NCI-H2196 (cell line): Measurements from ENCODE around the gene OR51M1.

Experiments
- DNase-seq: peaks from one replicate; lab custom pipeline; 2025; ENCODE audit not compliant: unreplicated experiment; lab: John Stamatoyannopoulos, UW

OR51M1 gene

DNA sequence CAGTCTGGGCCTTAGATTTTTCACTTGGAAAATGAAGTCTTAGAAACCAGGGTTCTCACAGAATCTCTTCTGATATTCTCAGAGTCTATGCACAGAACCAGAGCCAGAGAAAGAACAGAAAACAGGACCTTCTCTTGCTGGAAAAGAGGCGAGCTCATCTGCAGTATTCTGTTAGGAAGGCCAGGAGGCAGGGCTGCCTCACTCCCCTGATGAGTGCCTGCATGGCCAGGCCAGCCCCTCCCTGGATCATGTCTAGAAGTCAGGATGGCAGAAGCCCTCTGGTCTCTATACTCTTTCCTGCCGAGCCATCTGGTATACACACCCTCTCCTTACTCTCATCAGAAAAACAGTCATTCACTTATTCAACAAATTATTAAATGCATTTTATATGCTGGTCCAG, 723 bp downstream of the OR51M1 start:
- no peak for DNase-seq

GRCh38 chr11:5390210-5390609, 6.6 kb downstream of the OR51M1 start:
- no peak for DNase-seq

DNA sequence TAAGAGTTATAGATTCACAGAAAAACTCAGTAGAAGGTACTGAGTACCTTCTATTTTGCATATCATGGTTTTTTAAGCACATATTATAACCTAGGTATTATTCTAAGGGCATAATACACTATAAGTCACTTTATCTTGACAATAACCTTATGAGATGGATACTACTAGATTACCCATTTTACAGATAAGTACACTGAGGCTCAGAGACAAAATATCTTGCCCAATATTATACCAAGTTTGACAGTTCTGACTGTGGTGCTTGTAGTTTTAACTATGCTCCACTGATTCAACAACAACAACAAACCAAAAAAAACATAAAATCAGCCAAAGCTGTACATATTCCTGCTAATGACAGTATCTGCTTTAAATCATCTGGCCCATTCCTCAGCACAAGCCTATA, 10.5 kb downstream of the OR51M1 start:
- no peak for DNase-seq

- DNase-seq: no peak
Observed at GRCh38 chr11:5398936-5399335, 15.3 kb downstream of the OR51M1 start.

DNA sequence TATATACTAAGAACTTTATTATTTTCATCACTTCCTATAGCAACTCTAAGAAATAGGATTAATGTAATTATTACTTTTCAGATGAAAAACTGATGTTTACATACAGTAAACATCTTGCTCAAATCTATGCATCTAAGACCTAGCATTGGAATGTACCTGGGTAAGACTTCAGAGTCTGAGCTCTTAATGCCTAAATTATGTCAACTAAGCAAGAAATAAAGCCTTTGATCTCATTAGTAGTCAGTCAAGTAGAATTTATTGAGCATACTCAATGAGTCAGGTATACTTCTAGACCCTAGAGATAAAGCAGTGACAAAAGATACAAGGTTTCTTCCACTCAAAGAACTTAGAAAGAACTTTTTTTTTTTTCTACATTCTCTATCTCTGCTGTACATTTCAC, 21.6 kb downstream of the OR51M1 start:
- no peak for DNase-seq

GRCh38 chr11:5420993-5421392, 37.4 kb downstream of the OR51M1 start:
- no peak for DNase-seq

- DNase-seq: no peak
Observed at GRCh38 chr11:5421811-5422210, 38.2 kb downstream of the OR51M1 start, which contains the start of gene OR51Q1. OR51Q1 (plus strand) TSS chr11:5422111; CDS start chr11:5422201, 90 bp downstream.

- DNase-seq: no peak
Observed at GRCh38 chr11:5423131-5423530, 39.5 kb downstream of the OR51M1 start.

GRCh38 chr11:5441414-5441813, 57.8 kb downstream of the OR51M1 start, which contains the start of gene OR51I1:
OR51I1 (minus strand) TSS chr11:5441514; CDS start chr11:5441514, 0 bp downstream.
- no peak for DNase-seq
